HepG2 (cell line): ENCODE data around the gene TPGS1. TPM values are rescaled to one million over a fixed set of nuclear protein-coding genes. Genes with fewer than 3 reads are reported as not detected.
A peak's percentile ranks its signal among the peaks of the same experiment; 100 is the strongest.

ENCODE experiments used
- BORCS8-MEF2B ChIP-seq: sonication (generic); formaldehyde crosslinking; IDR thresholded peaks from 2 replicates; pipeline ENCODE4 v1.8.0; 2022; ENCODE audit warnings: mild to moderate bottlenecking, missing genetic modification reagents
- CENPX ChIP-seq: sonication (generic); formaldehyde crosslinking; IDR thresholded peaks from 2 replicates; pipeline ENCODE4 v1.9.0; 2021; ENCODE audit warnings: mild to moderate bottlenecking, missing genetic modification reagents, moderate library complexity
- ELF4 ChIP-seq: sonication (generic); formaldehyde crosslinking; IDR thresholded peaks from 2 replicates; pipeline ENCODE4 v1.5.0; 2020; ENCODE audit warnings: missing genetic modification reagents, mild to moderate bottlenecking, moderate library complexity, borderline replicate concordance
- FOXA1 ChIP-seq, 2 experiments: fragments of 450-650 bp in 1 of 2; sonication (generic) in 1 of 2; formaldehyde crosslinking in 1 of 2; IDR thresholded peaks; 2 replicates each; pipeline versions ENCODE4 v1.4.0 to v1.6.1; 2016 to 2020; ENCODE audit warnings: missing genetic modification reagents in 1 of 2
- FOXC1 ChIP-seq: sonication (generic); formaldehyde crosslinking; IDR thresholded peaks from 2 replicates; pipeline ENCODE4 v1.8.0; 2022; ENCODE audit warnings: mild to moderate bottlenecking, missing genetic modification reagents, borderline replicate concordance
- FOXP1 ChIP-seq, 2 experiments: fragments of 450-650 bp in 1 of 2; IDR thresholded peaks; 2 replicates each; pipeline ENCODE4 v1.6.1; 2017 to 2018; ENCODE audit warnings: antibody characterized with exemption in 1 of 2
- KAT8 ChIP-seq: IDR thresholded peaks from 2 replicates; pipeline ENCODE4 v1.6.1; 2016; ENCODE audit warnings: missing genetic modification reagents, missing compliant biosample characterization
- NAIF1 ChIP-seq: sonication (generic); formaldehyde crosslinking; IDR thresholded peaks from 2 replicates; pipeline ENCODE4 v1.5.0; 2020; ENCODE audit warnings: mild to moderate bottlenecking, missing genetic modification reagents, borderline replicate concordance
- NBN ChIP-seq: fragments of 450-650 bp; conservative IDR thresholded peaks from 2 replicates; pipeline ENCODE4 v1.6.1; 2017
- NFIB ChIP-seq: sonication (generic); formaldehyde crosslinking; IDR thresholded peaks from 2 replicates; pipeline ENCODE4 v1.9.0; 2021; ENCODE audit warnings: missing genetic modification reagents, mild to moderate bottlenecking, borderline replicate concordance
- NKX3-1 ChIP-seq: sonication (generic); formaldehyde crosslinking; IDR thresholded peaks from 2 replicates; pipeline ENCODE4 v1.5.0; 2020; ENCODE audit warnings: missing genetic modification reagents
- NR1H2 ChIP-seq: sonication (generic); formaldehyde crosslinking; IDR thresholded peaks from 2 replicates; pipeline ENCODE4 v1.8.1; 2022; ENCODE audit warnings: low read depth, missing genetic modification reagents, borderline replicate concordance
- NR2F6 ChIP-seq, 2 experiments: IDR thresholded peaks; 2 replicates each; pipeline ENCODE4 v1.6.1; 2016; ENCODE audit warnings: antibody characterized with exemption in 1 of 2, mild to moderate bottlenecking in 1 of 2
- NR3C1 ChIP-seq: sonication (generic); formaldehyde crosslinking; IDR thresholded peaks from 2 replicates; pipeline ENCODE4 v1.4.0; 2020; ENCODE audit warnings: missing genetic modification reagents
- SALL2 ChIP-seq: sonication (generic); formaldehyde crosslinking; IDR thresholded peaks from 2 replicates; pipeline ENCODE4 v1.8.1; 2023; ENCODE audit warnings: mild to moderate bottlenecking, missing genetic modification reagents, inconsistent platforms
- ZKSCAN1 ChIP-seq: fragments of 150-350 bp; IDR thresholded peaks from 2 replicates; pipeline ENCODE4 v1.6.1; 2014; ENCODE audit warnings: low read length
- ZNF232 ChIP-seq: sonication (generic); formaldehyde crosslinking; IDR thresholded peaks from 2 replicates; pipeline ENCODE4 v1.4.0; 2020; ENCODE audit warnings: missing genetic modification reagents, borderline replicate concordance
- ZNF274 ChIP-seq: sonication (generic); formaldehyde crosslinking; IDR thresholded peaks from 2 replicates; pipeline ENCODE4 v1.5.1; 2020; ENCODE audit warnings: mild to moderate bottlenecking, missing genetic modification reagents
- ZNF326 ChIP-seq: sonication (generic); formaldehyde crosslinking; IDR thresholded peaks from 2 replicates; pipeline ENCODE4 v1.4.0; 2020; ENCODE audit warnings: missing genetic modification reagents, borderline replicate concordance
- ZNF383 ChIP-seq: sonication (generic); formaldehyde crosslinking; IDR thresholded peaks from 2 replicates; pipeline ENCODE4 v1.4.0; 2020; ENCODE audit warnings: missing genetic modification reagents, mild to moderate bottlenecking, borderline replicate concordance
- ZNF496 ChIP-seq: sonication (generic); formaldehyde crosslinking; IDR thresholded peaks from 2 replicates; pipeline ENCODE4 v1.8.1; 2023; ENCODE audit warnings: mild to moderate bottlenecking, moderate library complexity, missing genetic modification reagents; ENCODE audit not compliant: insufficient replicate concordance
- ZNF678 ChIP-seq: sonication (generic); formaldehyde crosslinking; IDR thresholded peaks from 2 replicates; pipeline ENCODE4 v1.4.0; 2020; ENCODE audit warnings: mild to moderate bottlenecking, missing genetic modification reagents
- ZNF747 ChIP-seq: sonication (generic); formaldehyde crosslinking; IDR thresholded peaks from 2 replicates; pipeline ENCODE4 v1.8.1; 2023; ENCODE audit warnings: missing genetic modification reagents, mild to moderate bottlenecking, borderline replicate concordance
- ZSCAN21 ChIP-seq: sonication (generic); formaldehyde crosslinking; IDR thresholded peaks from 2 replicates; pipeline ENCODE4 v1.8.0; 2022; ENCODE audit warnings: mild to moderate bottlenecking, missing genetic modification reagents, moderate library complexity, borderline replicate concordance
- polyA plus RNA-seq, 8 experiments: library from polyadenylated mRNA; depleted of rRNA in 3 of 8; stranded (reverse) in 7 of 8; unstranded in 1 of 8; fragments of >200 nt; fragmentation: Illumina TruSeq in 4 of 8; extraction: Trizol in 4 of 8; gene quantifications; 2 replicates each; pipeline versions ENCODE4 v1.2.1 to v1.2.3, GENCODE V29; 2011 to 2016; ENCODE audit warnings: low read depth in 4 of 8, missing spikeins in 1 of 8, mixed read lengths in 1 of 8; ENCODE audit not compliant: insufficient read depth in 1 of 8
- total RNA-seq, 5 experiments: library from RNA; depleted of rRNA; stranded (reverse); fragments of >200 nt; fragmentation: Illumina TruSeq; extraction: Trizol; gene quantifications; 2 replicates each; pipeline ENCODE4 v1.2.3, GENCODE V29; 2016; ENCODE audit warnings: low read depth in 1 of 5
- TF ChIP-seq, protein P1 (sequence below): sonication (generic); formaldehyde crosslinking; IDR thresholded peaks from 2 replicates; pipeline ENCODE4 v1.4.0; 2020; ENCODE audit warnings: missing genetic modification reagents
- TF ChIP-seq, protein P2 (sequence below): sonication (generic); formaldehyde crosslinking; conservative IDR thresholded peaks from 2 replicates; pipeline ENCODE4 v1.8.1; 2023; ENCODE audit warnings: missing genetic modification reagents
- TF ChIP-seq, protein P3 (sequence below): sonication (generic); formaldehyde crosslinking; IDR thresholded peaks from 2 replicates; pipeline ENCODE4 v1.5.0; 2020; ENCODE audit warnings: missing genetic modification reagents

TPGS1 gene
- total and polyA plus RNA-seq, 2 of the 13 experiments (the other 11 are each of a cell fraction or from before 2014, with no cell fraction given) = 1.1 to 6.2 TPM

DNA sequence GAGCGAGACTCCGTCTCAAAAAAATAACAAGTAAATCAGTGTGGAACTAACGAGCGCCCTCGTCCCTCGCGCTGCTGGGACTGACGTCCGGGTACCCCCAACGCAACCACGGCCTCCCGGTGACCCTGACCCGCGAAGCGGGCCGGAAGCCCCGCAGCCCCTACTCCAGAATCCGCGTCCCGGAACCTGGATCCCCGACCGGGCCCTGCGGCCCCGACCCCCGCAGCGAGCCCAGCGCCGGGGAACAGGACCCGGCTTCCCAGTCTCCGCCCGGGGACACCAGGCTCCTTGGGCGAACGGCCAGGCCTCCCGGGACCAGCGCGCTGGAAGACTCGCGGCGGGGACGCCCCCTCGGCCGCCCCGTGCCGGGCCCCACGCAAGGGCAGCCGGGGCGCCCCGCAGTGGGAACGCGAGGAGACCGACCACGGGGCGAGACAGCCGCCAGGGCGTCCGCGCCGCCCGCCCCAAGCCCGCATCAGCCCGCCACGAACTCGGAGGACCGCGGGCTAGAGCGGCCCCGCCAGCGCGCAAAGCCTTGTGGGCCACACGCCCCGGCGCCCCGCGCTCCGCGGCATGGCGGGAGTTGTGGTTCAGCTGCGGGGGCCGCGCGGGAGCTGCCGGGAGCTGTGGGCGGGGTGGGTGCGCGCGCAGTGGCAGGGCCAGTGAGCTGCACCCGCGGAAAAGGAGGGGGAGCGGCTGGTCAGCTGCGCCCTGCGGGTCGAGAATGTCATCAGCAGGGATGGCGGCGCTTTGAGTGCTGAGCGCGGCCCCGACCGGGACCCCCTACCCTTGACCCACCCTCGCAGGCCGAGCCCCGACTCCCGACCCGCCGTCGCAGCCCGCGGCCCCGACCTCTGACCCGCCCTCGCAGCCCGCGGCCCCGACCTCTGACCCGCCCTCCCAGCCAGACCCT lies 18.5 kb upstream of the TPGS1 start (continued):
- TF ChIP-seq ZSCAN21 (CRISPR knock-in tag) = peak; percentile 95
- no peak for TF ChIP-seq CENPX (CRISPR knock-in tag)
- no peak; the same call in 1 of the 2 replicates for TF ChIP-seq NR2F6 (IDR thresholded peaks at IDR 0.05)
- peak; percentile 72 for TF ChIP-seq NR2F6 (CRISPR knock-in tag; IDR thresholded peaks at IDR 0.05)
- no peak for TF ChIP-seq NBN
- no peak for TF ChIP-seq ZNF747 (CRISPR knock-in tag)
- no peak for TF ChIP-seq ZKSCAN1
- TF ChIP-seq ZNF678 (CRISPR knock-in tag) = no peak
- TF ChIP-seq SALL2 = peak; percentile 82; the same call in 1 of the 2 replicates
- no peak for TF ChIP-seq FOXA1 (IDR thresholded peaks at IDR 0.05)
- no peak for TF ChIP-seq FOXA1 (CRISPR knock-in tag; IDR thresholded peaks at IDR 0.05)
- TF ChIP-seq, protein P1, sequence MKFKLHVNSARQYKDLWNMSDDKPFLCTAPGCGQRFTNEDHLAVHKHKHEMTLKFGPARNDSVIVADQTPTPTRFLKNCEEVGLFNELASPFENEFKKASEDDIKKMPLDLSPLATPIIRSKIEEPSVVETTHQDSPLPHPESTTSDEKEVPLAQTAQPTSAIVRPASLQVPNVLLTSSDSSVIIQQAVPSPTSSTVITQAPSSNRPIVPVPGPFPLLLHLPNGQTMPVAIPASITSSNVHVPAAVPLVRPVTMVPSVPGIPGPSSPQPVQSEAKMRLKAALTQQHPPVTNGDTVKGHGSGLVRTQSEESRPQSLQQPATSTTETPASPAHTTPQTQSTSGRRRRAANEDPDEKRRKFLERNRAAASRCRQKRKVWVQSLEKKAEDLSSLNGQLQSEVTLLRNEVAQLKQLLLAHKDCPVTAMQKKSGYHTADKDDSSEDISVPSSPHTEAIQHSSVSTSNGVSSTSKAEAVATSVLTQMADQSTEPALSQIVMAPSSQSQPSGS (CRISPR knock-in tag) = peak; percentile 36; the same call in 1 of the 2 replicates
- TF ChIP-seq NKX3-1 (CRISPR knock-in tag) = no peak
- TF ChIP-seq ZNF274 (CRISPR knock-in tag) = no peak; the same call in 1 of the 2 replicates
- TF ChIP-seq NFIB (CRISPR knock-in tag) = no peak
- 0 out of 2 replicates have a peak, but pooled peaks have one; percentile 64 for TF ChIP-seq KAT8
- TF ChIP-seq, protein P2, sequence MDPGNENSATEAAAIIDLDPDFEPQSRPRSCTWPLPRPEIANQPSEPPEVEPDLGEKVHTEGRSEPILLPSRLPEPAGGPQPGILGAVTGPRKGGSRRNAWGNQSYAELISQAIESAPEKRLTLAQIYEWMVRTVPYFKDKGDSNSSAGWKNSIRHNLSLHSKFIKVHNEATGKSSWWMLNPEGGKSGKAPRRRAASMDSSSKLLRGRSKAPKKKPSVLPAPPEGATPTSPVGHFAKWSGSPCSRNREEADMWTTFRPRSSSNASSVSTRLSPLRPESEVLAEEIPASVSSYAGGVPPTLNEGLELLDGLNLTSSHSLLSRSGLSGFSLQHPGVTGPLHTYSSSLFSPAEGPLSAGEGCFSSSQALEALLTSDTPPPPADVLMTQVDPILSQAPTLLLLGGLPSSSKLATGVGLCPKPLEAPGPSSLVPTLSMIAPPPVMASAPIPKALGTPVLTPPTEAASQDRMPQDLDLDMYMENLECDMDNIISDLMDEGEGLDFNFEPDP (CRISPR knock-in tag) = no peak
- no peak for TF ChIP-seq ELF4 (CRISPR knock-in tag)
- no peak for TF ChIP-seq FOXC1
- TF ChIP-seq, protein P3, sequence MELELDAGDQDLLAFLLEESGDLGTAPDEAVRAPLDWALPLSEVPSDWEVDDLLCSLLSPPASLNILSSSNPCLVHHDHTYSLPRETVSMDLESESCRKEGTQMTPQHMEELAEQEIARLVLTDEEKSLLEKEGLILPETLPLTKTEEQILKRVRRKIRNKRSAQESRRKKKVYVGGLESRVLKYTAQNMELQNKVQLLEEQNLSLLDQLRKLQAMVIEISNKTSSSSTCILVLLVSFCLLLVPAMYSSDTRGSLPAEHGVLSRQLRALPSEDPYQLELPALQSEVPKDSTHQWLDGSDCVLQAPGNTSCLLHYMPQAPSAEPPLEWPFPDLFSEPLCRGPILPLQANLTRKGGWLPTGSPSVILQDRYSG (CRISPR knock-in tag) = 0 out of 2 replicates have a peak, but pooled peaks have one; percentile 33
- TF ChIP-seq ZNF496 (CRISPR knock-in tag) = no peak
- peak; percentile 41; the same call in 1 of the 2 replicates for TF ChIP-seq BORCS8-MEF2B (CRISPR knock-in tag)
- peak; percentile 35 for TF ChIP-seq ZNF232 (CRISPR knock-in tag)
- no peak for TF ChIP-seq FOXP1 (IDR thresholded peaks at IDR 0.05)
- TF ChIP-seq FOXP1 (CRISPR knock-in tag; IDR thresholded peaks at IDR 0.05) = no peak
- TF ChIP-seq NAIF1 (CRISPR knock-in tag) = no peak
- no peak for TF ChIP-seq NR3C1 (CRISPR knock-in tag)
- no peak for TF ChIP-seq ZNF326
- no peak for TF ChIP-seq ZNF383 (CRISPR knock-in tag)
- TF ChIP-seq NR1H2 (CRISPR knock-in tag) = no peak
